Parathyroid adenoma (tissue), 2 donors: Measurements from ENCODE around the gene ADAMTS20.
A peak's percentile ranks its signal among the peaks of the same experiment; 100 is the strongest.

Experiments used
- H2AFZ ChIP-seq: fragments of 300-600 bp; sonication (generic); one replicate; pipeline ENCODE4 v1.7.0; 2017; ENCODE audit warnings: antibody characterized with exemption, mild to moderate bottlenecking
- H3K27ac ChIP-seq: fragments of 300-600 bp; sonication (generic); one replicate; pipeline ENCODE4 v1.7.0; 2017
- H3K27me3 ChIP-seq: fragments of 300-600 bp; sonication (generic); one replicate; pipeline ENCODE4 v1.7.0; 2017; ENCODE audit warnings: low read length; ENCODE audit not compliant: control insufficient read depth, insufficient read depth
- H3K36me3 ChIP-seq: fragments of 300-600 bp; sonication (generic); one replicate; pipeline ENCODE4 v1.7.0; 2017; ENCODE audit warnings: low read length; ENCODE audit not compliant: control insufficient read depth, insufficient read depth
- H3K4me1 ChIP-seq: fragments of 300-600 bp; sonication (generic); one replicate; pipeline ENCODE4 v1.7.0; 2017; ENCODE audit warnings: control low read depth
- H3K4me2 ChIP-seq: fragments of 300-600 bp; sonication (generic); one replicate; pipeline ENCODE4 v1.7.0; 2017; ENCODE audit warnings: low read length
- H3K4me3 ChIP-seq: fragments of 300-600 bp; sonication (generic); one replicate; pipeline ENCODE4 v1.7.0; 2017; ENCODE audit warnings: low read depth, low read length
- H3K79me2 ChIP-seq: fragments of 300-600 bp; sonication (generic); one replicate; pipeline ENCODE4 v1.7.0; 2017; ENCODE audit warnings: control low read depth
- H3K9ac ChIP-seq: fragments of 300-600 bp; sonication (generic); one replicate; pipeline ENCODE4 v1.7.0; 2017; ENCODE audit warnings: mild to moderate bottlenecking
- H3K9me3 ChIP-seq: fragments of 300-600 bp; sonication (generic); one replicate; pipeline ENCODE4 v1.7.0; 2017; ENCODE audit warnings: low read length; ENCODE audit not compliant: control insufficient read depth
- CTCF ChIP-seq: fragments of 300-600 bp; sonication (generic); IDR thresholded peaks from one replicate; pipeline ENCODE4 v1.7.0; 2017; ENCODE audit warnings: antibody characterized with exemption, mild to moderate bottlenecking
- donor health status: primary hyperparathyroidism.

ADAMTS20 gene

DNA sequence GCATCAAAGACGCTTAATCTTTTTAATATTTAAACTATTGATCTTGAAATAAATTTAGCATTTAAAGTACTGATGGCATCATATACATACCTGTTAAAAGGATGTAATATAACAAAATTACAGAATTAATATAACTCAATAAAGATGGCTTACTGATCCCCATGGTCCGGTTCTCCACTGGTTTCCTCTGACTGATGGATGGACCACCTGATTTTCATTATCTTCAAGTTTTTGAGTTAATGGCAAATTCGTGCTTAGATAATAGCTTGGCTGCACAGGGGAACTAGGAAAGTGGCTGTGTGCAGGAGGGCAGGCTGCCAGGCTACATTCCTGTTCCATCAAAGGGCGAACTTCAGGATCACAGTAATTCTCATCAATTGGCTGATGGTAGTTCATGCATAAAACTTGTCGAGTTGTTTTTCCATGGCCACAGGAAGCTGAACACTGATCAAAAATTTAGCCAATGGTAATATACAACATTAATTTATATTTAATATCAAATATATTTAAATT is 123.9 kb downstream of the ADAMTS20 start:
- H3K79me2 ChIP-seq = no peaks in the 10 kb centered on the region
- no peaks in the 10 kb centered on the region for H3K4me1 ChIP-seq
- no peaks in the 10 kb centered on the region for H3K36me3 ChIP-seq
- H2AFZ ChIP-seq = no peak overlapping the region
- no peak overlapping the region for H3K9ac ChIP-seq
- no peaks in the 10 kb centered on the region for H3K9me3 ChIP-seq
- H3K27me3 ChIP-seq = no peaks in the 10 kb centered on the region
- no peak overlapping the region for H3K4me3 ChIP-seq
- no peak for TF ChIP-seq CTCF
- H3K4me2 ChIP-seq = no peak overlapping the region
- no peak overlapping the region for H3K27ac ChIP-seq

DNA sequence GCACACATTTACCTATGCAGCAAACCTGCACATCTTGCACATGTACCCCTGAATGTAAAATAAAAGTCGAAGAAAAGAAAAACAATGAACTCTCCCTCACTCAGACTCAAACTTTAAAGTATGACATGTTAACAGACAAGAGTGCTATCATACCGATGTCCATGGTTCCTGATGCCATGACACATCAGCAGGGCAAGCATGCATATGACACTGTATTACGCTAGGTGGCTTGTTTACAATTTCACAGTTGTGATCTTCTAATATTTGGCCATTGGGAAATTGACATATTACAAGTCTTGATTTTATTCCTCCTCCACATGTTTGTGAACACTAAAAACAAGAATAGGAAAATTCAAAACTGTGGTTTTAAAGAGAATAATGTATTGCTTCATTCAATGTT is 126.6 kb downstream of the ADAMTS20 start:
- no peaks in the 10 kb centered on the region for H3K79me2 ChIP-seq
- no peaks in the 10 kb centered on the region for H3K4me1 ChIP-seq
- no peak for TF ChIP-seq CTCF
- no peaks in the 10 kb centered on the region for H3K36me3 ChIP-seq
- no peak overlapping the region for H3K4me2 ChIP-seq
- H3K4me3 ChIP-seq = no peak overlapping the region
- H3K27ac ChIP-seq = no peak overlapping the region
- no peak overlapping the region for H3K9ac ChIP-seq
- no peak overlapping the region for H2AFZ ChIP-seq
- H3K27me3 ChIP-seq = no peaks in the 10 kb centered on the region
- H3K9me3 ChIP-seq = no peaks in the 10 kb centered on the region

GRCh38 chr12:43416981-43417380 is 135.0 kb downstream of the ADAMTS20 start:
- Histone ChIP-seq H3K4me1 (no peaks in the 10 kb centered on the region), H3K4me3 (no peak overlapping the region), H3K4me2 (no peak overlapping the region), H3K79me2 (no peaks in the 10 kb centered on the region), H3K9me3 (no peaks in the 10 kb centered on the region), H3K36me3 (no peaks in the 10 kb centered on the region), H3K9ac (no peak overlapping the region), H2AFZ (no peak overlapping the region), H3K27ac (no peak overlapping the region), H3K27me3 (no peaks in the 10 kb centered on the region)
- no peak for TF ChIP-seq CTCF

DNA sequence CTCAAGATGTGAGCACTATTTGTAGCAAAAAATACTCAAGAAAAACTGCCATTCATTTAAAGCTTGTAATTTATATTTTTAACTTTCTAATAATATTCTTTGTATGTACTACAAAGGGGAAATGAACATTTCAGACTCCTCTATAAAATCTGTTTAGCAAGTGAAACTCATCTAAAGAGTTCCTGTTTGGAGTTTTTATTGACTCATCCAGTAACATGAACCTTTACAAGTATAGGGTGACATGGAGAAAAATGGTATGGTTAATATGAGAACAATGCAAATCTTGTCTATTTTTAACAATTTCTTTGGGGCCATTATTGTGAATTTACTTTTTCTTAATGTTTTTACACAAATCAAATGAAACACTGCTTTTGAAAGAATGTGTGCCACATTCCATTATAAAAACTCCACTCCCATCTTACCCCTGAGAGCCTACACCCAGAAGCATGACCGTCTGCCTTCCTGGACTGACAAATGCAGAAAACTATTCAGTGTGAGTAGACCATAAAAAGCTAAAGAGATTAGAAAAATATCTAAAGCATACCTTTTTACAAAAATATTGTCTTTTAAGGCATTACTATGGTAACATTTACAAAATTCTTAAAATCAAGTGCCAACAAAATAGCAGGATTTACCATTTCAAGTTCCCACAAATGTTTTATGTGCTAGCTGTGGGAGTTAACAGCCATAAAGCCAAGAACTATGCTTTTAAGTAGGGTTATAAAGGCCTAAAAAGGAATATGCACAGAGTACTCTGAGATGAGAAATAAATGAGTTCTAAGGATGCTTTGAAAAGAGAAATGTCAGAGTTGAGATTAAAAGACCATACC is 144.0 kb downstream of the ADAMTS20 start:
- no peaks in the 10 kb centered on the region for H3K79me2 ChIP-seq
- H2AFZ ChIP-seq = peak overlapping the region; percentile 52
- H3K4me1 ChIP-seq = no peaks in the 10 kb centered on the region
- H3K9ac ChIP-seq = no peak overlapping the region
- no peaks in the 10 kb centered on the region for H3K27me3 ChIP-seq
- H3K36me3 ChIP-seq = no peaks in the 10 kb centered on the region
- no peaks in the 10 kb centered on the region for H3K9me3 ChIP-seq
- H3K4me3 ChIP-seq = no peak overlapping the region
- no peak overlapping the region for H3K4me2 ChIP-seq
- H3K27ac ChIP-seq = no peak overlapping the region
- TF ChIP-seq CTCF = no peak

- Histone ChIP-seq H3K4me3 (no peak overlapping the region), H3K9me3 (no peaks in the 10 kb centered on the region), H3K36me3 (no peaks in the 10 kb centered on the region), H3K27ac (no peak overlapping the region), H3K4me1 (no peaks in the 10 kb centered on the region), H3K4me2 (no peak overlapping the region), H2AFZ (no peak overlapping the region), H3K79me2 (no peaks in the 10 kb centered on the region), H3K9ac (no peak overlapping the region), H3K27me3 (no peaks in the 10 kb centered on the region)
- no peak for TF ChIP-seq CTCF
These were observed 145.2 kb downstream of the ADAMTS20 start for GRCh38 chr12:43406801-43407200.
